HepG2 (cell line): Measurements from ENCODE around the gene USH2A.

Experiments
- ASH2L ChIP-seq: fragments of 300-600, 200-600 bp; sonication (generic); IDR thresholded peaks from 2 replicates; pipeline ENCODE4 v1.7.0; 2017; ENCODE audit warnings: low read depth, mild to moderate bottlenecking, moderate library complexity, mixed read lengths, low read length; ENCODE audit not compliant: insufficient read length
- CTCF ChIP-seq: sonication (generic); formaldehyde crosslinking; IDR thresholded peaks from 2 replicates; pipeline ENCODE4 v1.5.0; 2020; ENCODE audit warnings: mild to moderate bottlenecking, missing genetic modification reagents, moderate library complexity
- ELF3 ChIP-seq: IDR thresholded peaks from 2 replicates; pipeline ENCODE4 v1.6.1; 2016; ENCODE audit warnings: missing genetic modification reagents, missing compliant biosample characterization
- FOSL2 ChIP-seq: sonication (generic); formaldehyde crosslinking; IDR thresholded peaks from 2 replicates; pipeline ENCODE4 v1.4.0; 2020; ENCODE audit warnings: missing genetic modification reagents
- HDAC2 ChIP-seq: sonication (generic); formaldehyde crosslinking; IDR thresholded peaks from 2 replicates; pipeline ENCODE4 v1.4.0; 2020; ENCODE audit warnings: missing genetic modification reagents
- POLR2A ChIP-seq, 2 experiments: IDR thresholded peaks; 2 replicates each; pipeline ENCODE4 v1.6.1; 2011; ENCODE audit warnings: low read depth in 2 of 2, low read length in 2 of 2, mild to moderate bottlenecking in 1 of 2, moderate library complexity in 1 of 2; ENCODE audit not compliant: insufficient read depth in 1 of 2
- RARG ChIP-seq: sonication (generic); formaldehyde crosslinking; IDR thresholded peaks from 2 replicates; pipeline ENCODE4 v1.4.0; 2020; ENCODE audit warnings: low read depth, mild to moderate bottlenecking, missing genetic modification reagents
- SKIL ChIP-seq: sonication (generic); formaldehyde crosslinking; IDR thresholded peaks from 2 replicates; pipeline ENCODE4 v1.8.0; 2022; ENCODE audit warnings: missing genetic modification reagents, mild to moderate bottlenecking, moderate library complexity, borderline replicate concordance
- ZKSCAN1 ChIP-seq: fragments of 150-350 bp; IDR thresholded peaks from 2 replicates; pipeline ENCODE4 v1.6.1; 2014; ENCODE audit warnings: low read length
- ZNF296 ChIP-seq: sonication (generic); formaldehyde crosslinking; conservative IDR thresholded peaks from 2 replicates; pipeline ENCODE4 v1.5.0; 2020; ENCODE audit warnings: mild to moderate bottlenecking, missing genetic modification reagents
- ZNF549 ChIP-seq: sonication (generic); formaldehyde crosslinking; IDR thresholded peaks from 2 replicates; pipeline ENCODE4 v1.5.0; 2020; ENCODE audit warnings: missing genetic modification reagents

- no peak for TF ChIP-seq CTCF
- no peak for TF ChIP-seq ZKSCAN1
- no peak for TF ChIP-seq POLR2A (IDR thresholded peaks at IDR 0.05; ENCODE audit: insufficient read depth in 1 of 2, low read depth in 2 of 2, low read length in 2 of 2)
- TF ChIP-seq ELF3, result no peak
- no peak for TF ChIP-seq ZNF549 (CRISPR knock-in tag)
- no peak for TF ChIP-seq HDAC2 (CRISPR knock-in tag)
- TF ChIP-seq ZNF296 (CRISPR knock-in tag), result no peak
- no peak for TF ChIP-seq SKIL (CRISPR knock-in tag)
- TF ChIP-seq ASH2L, result no peak
- TF ChIP-seq FOSL2 (CRISPR knock-in tag), result no peak
- no peak for TF ChIP-seq RARG
These were observed 629.1 kb downstream of the USH2A start for GRCh38 chr1:215794156-215794555.
